Measurements from ENCODE around the gene VWC2L. TPM values are rescaled to one million over a fixed set of nuclear protein-coding genes. Genes with fewer than 3 reads are reported as not detected.

Gene VWC2L
- total and polyA plus RNA-seq, 2 of the 8 experiments (the other 6 are each of a cell fraction or from before 2014, with no cell fraction given): not detected

GRCh38 chr2:214504599-214505376 lies 93.9 kb downstream of the VWC2L start:
- POLR2A ChIA-PET (ENCODE audit: partially characterized antibody): interaction anchor here (1.1 kb wide), 1 partner anchor 18 kb away, joined by 3 read pairs; no protein-coding TSS in a partner anchor
- no peak overlapping the region for H3K4me2 ChIP-seq (ENCODE audit: insufficient read depth in 1 of 2, low read depth in 2 of 2, low read length in 2 of 2)
- H3K4me3 ChIP-seq (ENCODE audit: extremely low read depth in 1 of 4, insufficient read depth in 2 of 4, low read depth in 3 of 4, low read length in 4 of 4): no peak overlapping the region
- no peak for TF ChIP-seq ATF3 (IDR thresholded peaks at IDR 0.05; ENCODE audit: insufficient read depth, low read depth, low read length)
- TF ChIP-seq CREB1 (IDR thresholded peaks at IDR 0.05): no peak
- TF ChIP-seq EZH2 (IDR thresholded peaks at IDR 0.05; ENCODE audit: low read depth, low read length, severe bottlenecking): no peak
- no peak for TF ChIP-seq RAD21 (IDR thresholded peaks at IDR 0.05 in 1 of 2, conservative IDR thresholded peaks at IDR 0.05 in 1 of 2; ENCODE audit: low read depth in 2 of 2, low read length in 2 of 2)
- TF ChIP-seq NRF1 (IDR thresholded peaks at IDR 0.05; ENCODE audit: low read depth, low read length): no peak
- TF ChIP-seq CHD2 (IDR thresholded peaks at IDR 0.05; ENCODE audit: low read length): no peak
- no peak overlapping the region for H2AK5ac ChIP-seq (ENCODE audit: low read depth, low read length)
- no peak overlapping the region for H2BK120ac ChIP-seq (replicated peaks; ENCODE audit: low read depth, low read length)
- no peaks in the 10 kb centered on the region for H3K4me1 ChIP-seq (replicated peaks in 1 of 4; ENCODE audit: control insufficient read depth in 3 of 4, insufficient read depth in 4 of 4, low read length in 3 of 4)
- no peaks in the 10 kb centered on the region for H3K79me1 ChIP-seq (ENCODE audit: low read depth, low read length)
- no peaks in the 10 kb centered on the region for H3K27me3 ChIP-seq (replicated peaks in 1 of 4; ENCODE audit: control insufficient read depth in 3 of 4, extremely low read depth in 1 of 4, insufficient read depth in 3 of 4, low read length in 3 of 4)
- H3K4ac ChIP-seq (replicated peaks; ENCODE audit: insufficient read length, low read depth, low read length): no peak overlapping the region
- no peak overlapping the region for H2BK20ac ChIP-seq (ENCODE audit: low read length)
- H4K8ac ChIP-seq (ENCODE audit: extremely low read depth, insufficient read depth, low read length): no peak overlapping the region
- CTCF ChIA-PET (ENCODE audit: partially characterized antibody): interaction anchor here (0.6 to 1.6 kb wide), 4 partner anchors 13 to 168 kb away, joined by 3 to 7 read pairs (median 4); no protein-coding TSS in a partner anchor
- FAIRE-seq: no peak
- no peak overlapping the region for H4K5ac ChIP-seq (ENCODE audit: insufficient read length, low read depth, low read length)
- H2AFZ ChIP-seq (ENCODE audit: low read length): no peak overlapping the region
- no peaks in the 10 kb centered on the region for H4K20me1 ChIP-seq (replicated peaks in 1 of 2; ENCODE audit: control insufficient read depth in 1 of 2, insufficient read depth in 2 of 2, low read length in 2 of 2)
- 89% methylated on average over 8 of the region's 8 CpGs; no CpG with 5 or more reads in 1 of the 2 experiments for WGBS, 2 experiments (ENCODE audit: extremely low coverage in 1 of 2, insufficient coverage in 1 of 2, insufficient read length in 1 of 2, insufficient replicate concordance in 2 of 2, low coverage in 1 of 2, low lambda C conversion rate in 2 of 2, missing lambda C conversion rate in 1 of 2)
- H3K79me2 ChIP-seq (ENCODE audit: control insufficient read depth in 1 of 2, insufficient read depth in 2 of 2, low read length in 2 of 2): no peaks in the 10 kb centered on the region
- no peaks in the 10 kb centered on the region for H3K36me3 ChIP-seq (ENCODE audit: control insufficient read depth in 2 of 4, insufficient read depth in 4 of 4, low read length in 3 of 4)
- H3K23ac ChIP-seq (ENCODE audit: insufficient read length): no peak overlapping the region
- H3K18ac ChIP-seq (ENCODE audit: extremely low read depth, low read length): no peak overlapping the region
- no peak overlapping the region for H3K56ac ChIP-seq (replicated peaks; ENCODE audit: insufficient read length, low read depth, low read length)
- no peak overlapping the region for H4K91ac ChIP-seq (replicated peaks; ENCODE audit: insufficient read length, low read length)
- H2BK5ac ChIP-seq (ENCODE audit: low read depth, low read length): no peak overlapping the region
- H3K27ac ChIP-seq (ENCODE audit: low read depth, low read length): no peak overlapping the region
- H3K14ac ChIP-seq (ENCODE audit: insufficient read length): no peak overlapping the region
- H3K23me2 ChIP-seq (ENCODE audit: low read depth, low read length): no peaks in the 10 kb centered on the region
- no peak overlapping the region for H2BK12ac ChIP-seq (ENCODE audit: low read depth, low read length)
- no peak overlapping the region for H2BK15ac ChIP-seq (ENCODE audit: low read length)
- H3K9me3 ChIP-seq (ENCODE audit: insufficient read depth in 2 of 2, low read depth in 1 of 2, low read length in 1 of 2): no peaks in the 10 kb centered on the region
- no peak for DNase-seq (ENCODE audit: low read depth in 1 of 2, low spot score in 2 of 2)
- H3K9ac ChIP-seq (replicated peaks in 1 of 4; ENCODE audit: extremely low read depth in 1 of 4, low read depth in 3 of 4, low read length in 3 of 4): no peak overlapping the region

Data from H1 (cell line).